Esophagus muscularis mucosa (tissue), 4 donors: ENCODE measurements around the gene NEK5.
"Not testable (repeated sequence)": the region's sequence is repeated elsewhere in the genome, so short reads cannot be mapped to it uniquely, and the experiment has no call there.

ENCODE experiments used
- EP300 ChIP-seq: sonication (generic); formaldehyde crosslinking; IDR thresholded peaks from one replicate; pipeline ENCODE4 v1.6.1; 2017; ENCODE audit warnings: antibody characterized with exemption
- POLR2A ChIP-seq: fragments of 450-650 bp; IDR thresholded peaks from one replicate; pipeline ENCODE4 v1.6.1; 2017; ENCODE audit warnings: antibody characterized with exemption, moderate library complexity, mild to moderate bottlenecking, low read depth
- POLR2AphosphoS5 ChIP-seq, 2 donors: sonication (generic); formaldehyde crosslinking; IDR thresholded peaks; one replicate each; pipeline ENCODE4 v1.6.1; 2017; ENCODE audit warnings: antibody characterized with exemption in 2 of 2
- TF ChIP-seq, protein P1 (sequence below), 3 experiments: fragments of 200-600 bp in 2 of 3; fragments of 450-650 bp in 1 of 3; sonication (generic) in 2 of 3; IDR thresholded peaks; one replicate each; pipeline ENCODE4 v1.5.1; 2017 to 2019; ENCODE audit warnings: antibody characterized with exemption in 3 of 3, mild to moderate bottlenecking in 2 of 3, moderate library complexity in 1 of 3

DNA sequence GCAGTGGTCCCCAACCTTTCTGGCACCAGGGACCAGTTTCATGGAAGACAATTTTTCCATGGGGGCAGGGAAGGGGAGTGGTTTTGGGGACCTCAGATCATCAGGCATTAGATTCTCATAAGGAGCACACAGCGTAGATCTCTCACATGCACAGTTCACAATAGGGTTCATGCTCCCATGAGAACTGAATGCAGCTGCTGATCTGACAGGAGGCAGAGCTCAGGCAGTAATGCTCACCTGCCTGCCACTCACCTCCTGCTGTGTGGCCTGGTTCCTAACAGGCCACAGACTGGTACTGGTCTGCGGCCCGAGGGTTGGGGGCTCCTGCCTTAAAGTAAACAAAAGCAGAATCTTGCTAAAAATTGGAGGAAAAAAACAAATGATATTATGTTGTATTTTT is 67.8 kb downstream of the NEK5 start:
- TF ChIP-seq POLR2AphosphoS5 (IDR thresholded peaks at IDR 0.05); POLR2A; EP300: not testable (repeated sequence)
- TF ChIP-seq, protein P1, sequence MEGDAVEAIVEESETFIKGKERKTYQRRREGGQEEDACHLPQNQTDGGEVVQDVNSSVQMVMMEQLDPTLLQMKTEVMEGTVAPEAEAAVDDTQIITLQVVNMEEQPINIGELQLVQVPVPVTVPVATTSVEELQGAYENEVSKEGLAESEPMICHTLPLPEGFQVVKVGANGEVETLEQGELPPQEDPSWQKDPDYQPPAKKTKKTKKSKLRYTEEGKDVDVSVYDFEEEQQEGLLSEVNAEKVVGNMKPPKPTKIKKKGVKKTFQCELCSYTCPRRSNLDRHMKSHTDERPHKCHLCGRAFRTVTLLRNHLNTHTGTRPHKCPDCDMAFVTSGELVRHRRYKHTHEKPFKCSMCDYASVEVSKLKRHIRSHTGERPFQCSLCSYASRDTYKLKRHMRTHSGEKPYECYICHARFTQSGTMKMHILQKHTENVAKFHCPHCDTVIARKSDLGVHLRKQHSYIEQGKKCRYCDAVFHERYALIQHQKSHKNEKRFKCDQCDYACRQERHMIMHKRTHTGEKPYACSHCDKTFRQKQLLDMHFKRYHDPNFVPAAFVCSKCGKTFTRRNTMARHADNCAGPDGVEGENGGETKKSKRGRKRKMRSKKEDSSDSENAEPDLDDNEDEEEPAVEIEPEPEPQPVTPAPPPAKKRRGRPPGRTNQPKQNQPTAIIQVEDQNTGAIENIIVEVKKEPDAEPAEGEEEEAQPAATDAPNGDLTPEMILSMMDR (IDR thresholded peaks at IDR 0.05) = not testable (repeated sequence)
